Activated naive CD4-positive, alpha-beta T cell treated with anti-CD3 and anti-CD28 coated beads, Interleukin-2, amount 50 U/mL, for 24 hours (primary cell): ENCODE results near the gene SNRPD2.
A peak's percentile ranks its signal among the peaks of the same experiment; 100 is the strongest.

Experiments
- H3K27ac Mint-ChIP-seq: one replicate; pipeline ENCODE4 v1.8.0; 2021; ENCODE audit warnings: mild to moderate bottlenecking, mixed read lengths
- H3K27me3 Mint-ChIP-seq: one replicate; pipeline ENCODE4 v1.8.0; 2021; ENCODE audit warnings: mixed read lengths
- H3K36me3 Mint-ChIP-seq: one replicate; pipeline ENCODE4 v1.8.0; 2021; ENCODE audit warnings: mixed read lengths
- H3K4me1 Mint-ChIP-seq: one replicate; pipeline ENCODE4 v1.8.0; 2021; ENCODE audit warnings: mixed read lengths
- H3K4me3 Mint-ChIP-seq: one replicate; pipeline ENCODE4 v1.8.0; 2021; ENCODE audit warnings: mild to moderate bottlenecking, mixed read lengths
- H3K9me3 Mint-ChIP-seq: one replicate; pipeline ENCODE4 v1.8.0; 2021; ENCODE audit warnings: mixed read lengths

SNRPD2 gene

DNA sequence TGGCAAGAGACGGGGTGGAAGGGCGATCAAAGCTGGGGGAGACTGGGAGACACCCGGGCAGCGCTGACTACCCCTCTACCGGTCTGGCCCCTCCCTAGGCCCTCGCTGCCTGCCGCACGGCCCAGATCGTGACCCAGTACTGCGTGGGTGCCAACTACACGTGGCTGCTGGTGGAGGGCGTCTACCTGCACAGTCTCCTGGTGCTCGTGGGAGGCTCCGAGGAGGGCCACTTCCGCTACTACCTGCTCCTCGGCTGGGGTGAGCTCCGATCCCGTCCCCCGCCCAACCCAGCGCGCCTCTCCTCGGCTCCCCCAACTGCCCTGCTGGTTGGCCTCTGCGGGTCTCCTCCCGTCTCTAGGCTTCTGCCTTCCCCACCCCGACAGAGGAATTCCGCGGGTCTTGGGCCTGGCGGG lies 14.9 kb downstream of the SNRPD2 start:
- H3K9me3 Mint-ChIP-seq: no peaks in the 10 kb centered on the region
- peak overlapping the region; percentile 72 for H3K27ac Mint-ChIP-seq
- H3K4me3 Mint-ChIP-seq: peak overlapping the region; percentile 76
- H3K27me3 Mint-ChIP-seq: no peaks in the 10 kb centered on the region
- no peaks in the 10 kb centered on the region for H3K36me3 Mint-ChIP-seq
- peaks cover 18% of the 10 kb centered on the region for H3K4me1 Mint-ChIP-seq

DNA sequence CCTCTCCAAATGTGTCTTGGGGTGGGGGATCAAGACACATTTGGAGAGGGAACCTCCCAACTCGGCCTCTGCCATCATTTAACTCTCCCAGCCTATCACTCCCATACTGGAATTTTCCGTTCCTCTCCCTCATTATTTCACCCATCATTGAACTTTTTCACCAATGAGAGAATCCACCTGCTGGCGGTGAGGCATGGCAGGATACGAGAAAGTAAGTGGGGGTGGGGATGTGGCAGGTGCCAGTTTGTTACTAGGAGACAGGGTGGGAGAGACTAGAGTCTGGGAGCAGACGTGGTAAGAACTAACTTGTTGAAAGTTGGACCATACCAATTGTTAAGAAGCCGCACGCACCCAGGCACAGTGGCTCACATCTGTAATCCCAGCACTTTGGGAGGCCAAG lies 16.8 kb downstream of the SNRPD2 start:
- no peak overlapping the region for H3K27ac Mint-ChIP-seq
- H3K27me3 Mint-ChIP-seq: peaks cover 3% of the 10 kb centered on the region

DNA sequence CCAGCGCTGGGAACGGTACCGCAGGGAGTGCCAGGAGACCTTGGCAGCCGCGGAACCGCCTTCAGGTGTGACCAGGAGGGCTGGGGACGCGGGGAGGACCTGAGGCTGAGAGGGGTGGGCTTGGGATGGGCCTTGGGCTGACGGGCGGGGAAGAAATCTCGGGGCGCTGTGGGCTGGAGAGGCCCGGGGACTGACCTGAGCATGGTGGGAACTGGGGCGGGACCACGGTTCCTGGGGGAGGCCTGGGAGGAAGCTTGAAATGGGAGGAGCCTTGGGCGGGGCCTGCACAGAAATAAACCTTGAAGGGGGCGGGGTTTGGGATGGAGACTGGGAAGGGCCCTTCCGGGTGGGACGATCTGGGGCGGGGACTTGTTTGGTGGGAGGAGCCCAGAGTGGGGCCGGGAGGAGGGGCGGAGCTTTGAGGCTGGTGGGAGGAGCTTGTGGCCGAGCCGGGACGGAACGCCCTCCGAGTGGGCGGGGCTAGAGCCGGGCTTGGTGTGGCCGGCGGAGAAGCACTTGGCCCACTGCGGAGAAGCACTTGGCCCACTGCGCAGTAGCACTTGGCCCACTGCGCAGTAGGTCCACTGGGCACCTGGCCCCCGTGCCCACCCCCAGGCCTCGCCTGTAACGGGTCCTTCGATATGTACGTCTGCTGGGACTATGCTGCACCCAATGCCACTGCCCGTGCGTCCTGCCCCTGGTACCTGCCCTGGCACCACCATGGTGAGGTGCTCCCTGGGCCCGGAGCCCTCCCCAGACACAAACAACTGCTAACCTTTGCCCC lies 20.9 kb downstream of the SNRPD2 start:
- Mint-ChIP-seq H3K9me3 (no peaks in the 10 kb centered on the region), H3K27ac (no peak overlapping the region), H3K36me3 (no peaks in the 10 kb centered on the region), H3K4me1 (peaks cover 36% of the 10 kb centered on the region), H3K4me3 (peak overlapping the region; percentile 44), H3K27me3 (peaks cover 4% of the 10 kb centered on the region)

More for the DNA sequence above, 16.8 kb downstream of the SNRPD2 start:
- Mint-ChIP-seq H3K4me1 (peaks cover 27% of the 10 kb centered on the region), H3K4me3 (no peak overlapping the region), H3K36me3 (no peaks in the 10 kb centered on the region), H3K9me3 (no peaks in the 10 kb centered on the region)

DNA sequence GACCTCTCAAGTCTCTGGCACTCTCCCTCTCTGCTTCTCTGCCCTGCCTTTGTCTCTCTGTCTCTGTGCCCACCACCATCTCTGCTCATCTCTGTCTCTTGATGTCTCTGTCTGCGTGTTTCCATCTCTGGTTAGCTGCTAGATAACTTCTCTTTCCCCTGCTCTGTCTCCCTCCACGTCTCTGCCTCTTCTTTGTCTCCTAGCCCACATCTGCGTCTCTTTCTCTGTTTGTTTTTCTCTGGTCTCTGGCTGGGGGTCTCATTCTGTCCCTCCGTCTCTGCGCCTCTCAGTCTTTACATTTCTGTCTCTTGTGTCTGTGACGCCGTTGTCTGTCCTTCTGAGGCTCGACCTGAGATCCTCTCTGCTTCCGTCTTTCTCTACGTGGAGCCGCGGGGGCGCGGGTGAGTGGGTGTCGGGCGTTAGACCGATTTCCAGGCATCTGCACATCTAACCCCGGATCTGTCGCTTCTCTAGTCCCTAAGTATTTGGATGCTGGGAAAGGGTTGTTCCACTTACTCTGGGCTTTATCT lies 23.3 kb downstream of the SNRPD2 start:
- Mint-ChIP-seq H3K27ac (peak overlapping the region; percentile 83), H3K9me3 (no peaks in the 10 kb centered on the region), H3K4me1 (peaks cover 36% of the 10 kb centered on the region), H3K27me3 (peaks cover 4% of the 10 kb centered on the region), H3K36me3 (no peaks in the 10 kb centered on the region), H3K4me3 (peak overlapping the region; percentile 92)

DNA sequence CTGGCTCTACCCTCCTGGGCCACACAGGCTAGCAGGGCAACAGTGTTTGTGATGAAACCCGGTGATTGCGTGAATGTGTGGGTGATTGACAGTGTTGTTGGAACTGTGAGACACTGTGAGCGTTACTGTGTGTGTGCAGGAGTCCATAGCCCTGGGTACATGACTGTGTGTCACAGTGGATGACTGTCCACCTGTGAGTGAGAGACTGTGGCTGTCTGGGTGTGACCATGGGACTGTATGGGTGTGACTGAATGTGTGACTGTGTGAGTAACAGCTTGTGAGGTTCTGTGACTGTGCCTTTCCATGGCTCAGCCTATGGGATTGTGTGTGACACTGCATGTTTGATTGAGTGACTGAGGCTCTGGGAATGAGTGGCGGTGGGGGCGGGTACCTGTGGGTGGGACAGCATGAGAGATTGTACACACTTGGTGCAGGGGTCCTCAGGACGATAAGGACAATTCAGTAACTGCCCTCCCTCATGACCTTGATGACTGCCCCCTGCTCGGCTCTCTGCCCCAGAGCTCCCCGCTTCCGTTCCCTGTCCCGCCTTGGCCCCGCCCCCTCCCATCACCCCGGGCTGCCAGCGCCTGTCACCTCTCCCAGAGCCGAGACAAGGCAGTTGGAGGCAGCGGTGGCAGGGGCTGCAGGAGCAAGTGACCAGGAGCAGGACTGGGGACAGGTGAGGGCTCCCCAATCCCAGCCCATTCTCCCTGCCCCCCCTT lies 24.0 kb downstream of the SNRPD2 start, which contains the start of gene GIPR:
Gene GIPR, plus strand, starts transcription at position 602 of the 722 bp plus-strand sequence. CDS start 1,300 bp downstream, outside the sequence.
- Mint-ChIP-seq H3K27ac (peak within 1 kb of the TSS; percentile 83), H3K9me3 (no peaks in the 10 kb centered on the region), H3K36me3 (no peaks in the 10 kb centered on the region), H3K4me3 (peak within 1 kb of the TSS; percentile 92), H3K4me1 (peaks cover 36% of the 10 kb centered on the region), H3K27me3 (peaks cover 4% of the 10 kb centered on the region)

DNA sequence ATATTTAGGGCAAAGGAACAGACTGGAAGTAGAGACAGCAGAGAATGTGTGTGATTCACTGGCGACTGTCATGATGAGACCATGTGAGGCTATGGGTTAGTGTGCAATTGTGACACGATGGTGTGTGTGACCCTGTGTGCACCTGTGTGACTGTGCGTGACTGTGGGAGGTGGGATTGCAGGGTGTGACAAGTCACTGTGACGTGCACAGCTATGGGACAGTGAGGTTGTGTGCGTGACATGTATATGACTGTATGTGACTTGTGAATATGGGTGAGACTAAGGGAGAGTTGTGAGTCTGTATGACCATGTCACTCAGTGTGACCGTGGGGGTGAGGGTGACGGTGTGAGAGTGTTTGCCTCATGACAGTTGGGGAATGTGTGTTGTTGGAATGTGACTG lies 27.2 kb downstream of the SNRPD2 start:
- H3K27ac Mint-ChIP-seq: no peak overlapping the region
- H3K9me3 Mint-ChIP-seq: no peaks in the 10 kb centered on the region
- peaks cover 21% of the 10 kb centered on the region for H3K4me1 Mint-ChIP-seq
- H3K4me3 Mint-ChIP-seq: no peak overlapping the region
- no peaks in the 10 kb centered on the region for H3K36me3 Mint-ChIP-seq
- H3K27me3 Mint-ChIP-seq: peaks cover 3% of the 10 kb centered on the region

DNA sequence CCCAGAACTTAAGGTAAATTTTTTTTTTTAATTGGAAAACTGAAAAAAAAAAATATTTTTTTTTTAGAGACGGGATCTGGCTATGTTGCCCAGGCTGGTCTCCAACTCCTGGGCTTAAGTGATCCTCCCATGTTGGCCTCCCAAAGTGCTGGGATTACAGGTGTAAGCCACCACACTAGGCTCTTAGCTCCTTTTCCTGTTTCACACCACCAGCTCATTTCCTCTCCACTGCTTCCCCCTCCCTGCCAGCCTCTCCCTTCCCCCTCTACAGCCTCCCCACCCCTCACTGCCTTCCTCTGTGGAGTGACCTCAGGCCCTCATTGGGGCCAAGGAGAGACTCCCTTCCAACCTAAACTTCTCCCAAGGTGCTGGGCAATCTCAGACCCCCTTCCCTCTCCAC lies 28.0 kb downstream of the SNRPD2 start:
- no peaks in the 10 kb centered on the region for H3K9me3 Mint-ChIP-seq
- H3K36me3 Mint-ChIP-seq: no peaks in the 10 kb centered on the region
- H3K27ac Mint-ChIP-seq: no peak overlapping the region
- H3K27me3 Mint-ChIP-seq: peaks cover 2% of the 10 kb centered on the region
- no peak overlapping the region for H3K4me3 Mint-ChIP-seq
- H3K4me1 Mint-ChIP-seq: peaks cover 14% of the 10 kb centered on the region

DNA sequence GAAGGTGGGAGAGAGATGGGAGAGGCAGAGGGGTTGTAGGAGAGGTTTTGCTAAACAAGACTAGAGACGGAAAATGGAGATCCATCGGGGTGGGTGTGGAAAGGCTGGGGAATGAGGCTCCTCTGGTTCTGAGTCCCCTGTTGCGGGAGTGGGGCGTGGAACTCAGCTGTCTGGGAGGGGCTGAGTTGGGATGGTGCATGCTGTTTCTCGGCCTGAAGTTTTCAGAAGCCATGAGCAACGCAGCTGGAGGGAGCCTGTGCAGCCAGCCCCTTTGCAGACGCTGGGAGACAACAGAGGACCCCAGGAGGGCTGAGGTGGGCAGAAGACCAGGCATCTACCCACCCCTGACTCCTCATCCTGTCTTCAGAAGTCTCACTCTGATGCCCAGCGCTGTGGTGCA lies 31.1 kb downstream of the SNRPD2 start:
- H3K27me3 Mint-ChIP-seq: peaks cover 2% of the 10 kb centered on the region
- no peaks in the 10 kb centered on the region for H3K9me3 Mint-ChIP-seq
- H3K27ac Mint-ChIP-seq: no peak overlapping the region
- no peaks in the 10 kb centered on the region for H3K36me3 Mint-ChIP-seq
- H3K4me3 Mint-ChIP-seq: no peak overlapping the region
- H3K4me1 Mint-ChIP-seq: no peaks in the 10 kb centered on the region

DNA sequence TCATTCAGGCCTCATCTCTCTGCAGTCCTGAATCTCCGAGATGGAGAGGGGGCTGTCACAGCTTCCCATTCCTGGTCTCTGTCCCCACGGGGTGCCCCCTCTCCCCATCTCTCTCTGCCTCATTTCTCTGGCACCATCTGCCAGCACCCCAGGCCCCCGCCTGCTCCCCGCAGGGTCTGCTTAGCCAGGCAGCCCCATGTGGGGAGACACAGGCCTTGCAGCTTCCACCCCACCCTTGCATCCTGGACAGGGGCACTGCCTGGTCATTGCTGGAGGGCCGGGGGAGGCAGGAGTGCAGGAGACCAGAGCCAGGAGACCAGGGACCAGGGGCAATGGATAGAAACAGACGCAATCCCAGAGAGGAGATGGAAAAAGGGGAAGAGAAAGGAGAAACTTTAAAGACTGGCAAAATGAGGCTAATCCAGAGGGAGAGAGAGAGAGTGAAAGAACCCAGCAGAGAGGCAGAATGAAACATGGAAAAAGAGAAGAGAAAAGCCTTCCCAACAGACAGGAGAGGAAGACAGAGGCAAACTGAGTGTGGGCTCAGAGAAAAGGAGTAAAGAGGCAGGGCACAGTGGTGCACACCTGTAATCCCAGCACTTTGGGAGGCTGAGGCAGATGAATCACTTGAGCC lies 32.5 kb downstream of the SNRPD2 start:
- Mint-ChIP-seq H3K9me3 (no peaks in the 10 kb centered on the region), H3K4me3 (no peak overlapping the region), H3K27ac (no peak overlapping the region), H3K27me3 (peaks cover 2% of the 10 kb centered on the region), H3K4me1 (no peaks in the 10 kb centered on the region), H3K36me3 (no peaks in the 10 kb centered on the region)

DNA sequence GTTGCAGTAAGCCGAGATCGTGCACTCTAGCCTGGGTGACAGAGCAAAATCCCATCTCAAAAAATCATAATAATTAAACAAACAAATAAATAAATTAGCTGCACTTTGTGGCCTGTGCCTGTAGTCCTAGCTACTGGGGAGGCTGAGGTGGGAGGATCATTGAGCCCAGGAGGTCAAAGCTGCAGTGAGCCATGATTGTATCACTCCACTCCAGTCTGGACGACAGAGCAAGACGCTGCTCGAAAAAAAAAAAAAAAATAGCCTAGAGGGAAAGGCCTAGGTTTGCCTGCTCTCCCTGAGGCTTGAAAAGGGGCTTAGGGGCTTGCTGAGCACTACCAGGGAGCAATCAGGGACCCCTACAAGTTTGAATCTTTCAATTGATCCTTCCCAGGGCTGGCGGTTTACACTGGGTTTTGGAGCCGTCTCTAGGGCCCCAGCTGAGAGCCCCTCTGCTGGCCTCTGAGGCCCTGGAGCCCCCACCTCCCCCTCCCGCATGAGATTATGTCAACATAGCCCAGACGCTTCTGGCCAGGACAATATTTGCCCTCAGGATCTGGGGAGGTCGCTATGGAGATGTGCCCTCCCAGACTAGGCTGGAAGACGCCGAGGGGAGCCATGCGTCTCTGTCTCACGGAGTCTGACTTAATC lies 34.1 kb downstream of the SNRPD2 start:
- no peak overlapping the region for H3K4me3 Mint-ChIP-seq
- no peak overlapping the region for H3K27ac Mint-ChIP-seq
- no peaks in the 10 kb centered on the region for H3K36me3 Mint-ChIP-seq
- no peaks in the 10 kb centered on the region for H3K4me1 Mint-ChIP-seq
- H3K27me3 Mint-ChIP-seq: peaks cover 2% of the 10 kb centered on the region
- no peaks in the 10 kb centered on the region for H3K9me3 Mint-ChIP-seq

DNA sequence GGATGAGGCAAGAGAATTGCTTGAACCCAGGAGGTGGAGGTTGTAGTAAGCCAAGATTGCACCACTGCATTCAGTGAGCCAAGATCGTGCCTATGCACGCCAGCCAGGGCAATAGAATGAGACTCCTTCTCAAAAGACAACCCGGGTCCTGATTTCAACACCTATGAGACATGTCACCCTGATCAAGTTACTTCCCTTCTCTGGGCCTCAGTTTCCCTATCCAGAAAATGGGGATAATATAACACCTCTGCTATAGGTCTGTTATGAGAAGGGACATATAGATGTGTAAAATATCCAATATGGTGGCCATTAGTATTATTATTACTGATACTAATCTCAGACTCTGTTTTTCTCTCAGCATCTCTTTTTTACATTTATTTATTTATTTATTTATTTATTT lies 36.7 kb downstream of the SNRPD2 start:
- no peaks in the 10 kb centered on the region for H3K27me3 Mint-ChIP-seq
- no peaks in the 10 kb centered on the region for H3K4me1 Mint-ChIP-seq
- no peak overlapping the region for H3K4me3 Mint-ChIP-seq
- H3K36me3 Mint-ChIP-seq: no peaks in the 10 kb centered on the region
- no peak overlapping the region for H3K27ac Mint-ChIP-seq
- H3K9me3 Mint-ChIP-seq: no peaks in the 10 kb centered on the region

DNA sequence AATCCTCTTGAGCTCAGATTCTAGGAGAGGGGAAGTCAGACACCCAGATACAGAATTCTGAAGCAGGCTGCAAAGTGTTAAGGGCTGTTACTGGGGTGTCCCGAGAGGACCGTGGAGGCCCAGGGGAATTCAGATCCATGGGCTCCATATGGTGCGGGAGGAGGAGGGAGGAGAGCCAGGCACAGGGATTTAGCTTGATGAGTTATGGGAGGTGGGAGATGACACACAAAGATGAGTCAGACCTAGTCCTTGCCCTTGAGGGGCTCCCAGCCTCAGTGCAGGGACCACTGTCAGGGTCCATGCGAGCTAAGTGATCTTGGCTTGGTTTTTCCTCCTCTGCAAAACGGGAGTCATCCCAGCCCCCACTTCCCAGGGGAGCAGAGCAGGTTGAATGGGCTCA lies 38.1 kb downstream of the SNRPD2 start:
- H3K27ac Mint-ChIP-seq: no peak overlapping the region
- H3K4me3 Mint-ChIP-seq: no peak overlapping the region
- no peaks in the 10 kb centered on the region for H3K9me3 Mint-ChIP-seq
- H3K4me1 Mint-ChIP-seq: no peaks in the 10 kb centered on the region
- H3K36me3 Mint-ChIP-seq: no peaks in the 10 kb centered on the region
- no peaks in the 10 kb centered on the region for H3K27me3 Mint-ChIP-seq

DNA sequence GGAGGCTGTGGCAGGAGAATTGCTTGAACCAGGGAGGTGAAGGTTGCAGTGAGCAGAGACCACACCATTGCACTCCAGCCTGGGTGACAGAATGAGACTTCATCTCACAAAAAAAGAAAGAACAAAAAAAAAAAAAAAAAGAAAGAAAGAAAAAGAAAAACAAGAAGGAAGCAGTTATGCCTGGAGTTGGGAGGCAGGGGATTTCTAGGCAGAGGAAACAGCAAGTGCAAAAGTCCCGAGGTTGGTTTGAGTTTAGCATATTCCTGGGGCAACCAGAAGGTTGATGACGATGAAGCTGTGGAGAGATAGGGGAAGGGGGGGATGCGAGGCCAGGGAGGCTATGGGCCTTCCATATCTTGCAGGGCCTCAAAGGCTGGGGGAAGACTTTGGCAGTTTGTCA lies 41.0 kb downstream of the SNRPD2 start:
- Mint-ChIP-seq H3K4me3 (no peak overlapping the region), H3K27me3 (no peaks in the 10 kb centered on the region), H3K36me3 (no peaks in the 10 kb centered on the region), H3K9me3 (no peaks in the 10 kb centered on the region), H3K4me1 (peaks cover 10% of the 10 kb centered on the region), H3K27ac (no peak overlapping the region)

DNA sequence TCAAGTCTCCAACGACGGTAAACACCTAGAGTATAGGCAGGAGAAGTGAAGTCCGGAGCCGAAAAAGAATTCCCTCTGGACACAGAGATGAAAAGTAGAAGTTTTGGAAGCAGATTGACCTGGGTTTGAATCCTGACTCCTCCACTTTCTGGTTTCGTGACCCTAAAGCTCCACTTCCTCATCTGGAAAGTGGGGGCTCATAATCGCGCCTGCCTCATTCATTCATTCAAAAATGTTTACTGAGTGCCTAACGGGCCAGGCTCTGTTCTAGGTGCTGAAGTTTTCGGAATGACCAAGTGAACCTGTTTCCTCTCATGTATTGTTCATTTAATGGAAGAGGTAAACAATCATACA lies 45.4 kb downstream of the SNRPD2 start:
- Mint-ChIP-seq H3K4me3 (peak overlapping the region; percentile 89), H3K27me3 (no peaks in the 10 kb centered on the region), H3K9me3 (peaks cover 1% of the 10 kb centered on the region), H3K4me1 (peaks cover 31% of the 10 kb centered on the region), H3K36me3 (peaks cover 2% of the 10 kb centered on the region), H3K27ac (peak overlapping the region; percentile 81)

DNA sequence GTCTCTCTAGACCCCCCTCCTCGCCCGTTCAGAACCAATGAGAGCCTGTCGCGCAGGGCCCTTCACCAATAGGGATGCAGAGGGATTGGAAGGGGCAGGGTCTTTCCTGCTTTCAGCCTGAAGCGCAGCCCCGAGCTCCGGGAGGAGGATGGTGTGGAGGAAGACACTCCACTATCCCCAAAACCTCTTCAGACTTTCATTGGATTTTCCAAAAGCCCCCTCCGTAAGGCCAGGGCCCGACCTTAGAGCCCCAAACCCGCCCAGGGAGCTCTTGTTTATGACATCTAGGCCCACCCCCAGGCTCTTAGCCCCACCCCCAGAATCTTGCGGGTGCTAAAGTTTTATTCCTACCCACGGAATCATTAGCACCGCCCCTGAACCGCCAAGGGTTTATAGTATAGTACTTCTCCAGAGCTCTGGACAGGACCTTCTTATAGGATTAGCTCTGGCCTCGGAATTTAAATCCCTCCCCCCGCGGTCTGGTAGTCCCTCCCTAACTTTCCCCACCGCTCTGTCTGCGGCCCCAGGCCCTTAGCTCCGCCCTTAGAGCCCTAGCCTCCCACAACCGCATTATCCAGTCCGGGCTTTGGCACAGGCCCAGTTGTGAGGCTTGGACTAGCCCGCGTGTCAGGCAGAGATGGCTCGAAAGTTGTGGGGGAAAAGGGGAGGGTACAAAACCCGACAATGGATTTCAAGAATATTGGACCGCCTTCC lies 46.0 kb downstream of the SNRPD2 start:
- Mint-ChIP-seq H3K36me3 (peaks cover 5% of the 10 kb centered on the region), H3K4me3 (peak overlapping the region; percentile 89), H3K4me1 (peaks cover 37% of the 10 kb centered on the region), H3K27ac (peak overlapping the region; percentile 81), H3K9me3 (peaks cover 5% of the 10 kb centered on the region), H3K27me3 (no peaks in the 10 kb centered on the region)
